ENCODE measurements around the gene ERGIC3. TPM values are rescaled to one million over a fixed set of nuclear protein-coding genes. Genes with fewer than 3 reads are reported as not detected.

Gene ERGIC3
- total RNA-seq (2022; extraction: Qiagen RNA extraction): 218 to 245 TPM (median 235 TPM) in 5 replicates

GRCh38 chr20:35541783-35542662 is at the start of gene ERGIC3:
Gene ERGIC3 (plus strand): TSS chr20:35542078. CDS start chr20:35542098, 20 bp downstream.

GRCh38 chr20:35529552-35529951 is 12.3 kb upstream of the ERGIC3 start, which contains the start of gene C20orf173:
Gene C20orf173 (minus strand): TSS chr20:35529652. CDS start chr20:35529373, 279 bp downstream.

Other genes with a start within 250 kb of the ERGIC3 start
- 0.05 to 0.12 TPM (median 0.07 TPM) in 5 replicates for gene FAM83C, start 249.7 kb upstream of the ERGIC3 start, total RNA-seq (2022; extraction: Qiagen RNA extraction)
- 28.6 to 34.3 TPM (median 30.3 TPM) in 5 replicates for gene UQCC1, start 130.1 kb upstream of the ERGIC3 start, total RNA-seq (2022; extraction: Qiagen RNA extraction)
- gene GDF5, start 103.8 kb upstream of the ERGIC3 start, total RNA-seq (2022; extraction: Qiagen RNA extraction): not detected in 5 replicates
- 18.4 to 31.4 TPM (median 27.1 TPM) in 5 replicates for gene CEP250, start 86.5 kb upstream of the ERGIC3 start, total RNA-seq (2022; extraction: Qiagen RNA extraction)
- not detected in 5 replicates for gene C20orf173, start 12.4 kb upstream of the ERGIC3 start, total RNA-seq (2022; extraction: Qiagen RNA extraction)
- gene SPAG4, start 73.8 kb downstream of the ERGIC3 start, total RNA-seq (2022; extraction: Qiagen RNA extraction): 3.1 to 5.9 TPM (median 4.8 TPM) in 5 replicates
- 172 to 223 TPM (median 215 TPM) in 5 replicates for gene CPNE1, start 122.8 kb downstream of the ERGIC3 start, total RNA-seq (2022; extraction: Qiagen RNA extraction)
- 75.1 to 94.8 TPM (median 79.3 TPM) in 5 replicates for gene RBM12, start 122.8 kb downstream of the ERGIC3 start, total RNA-seq (2022; extraction: Qiagen RNA extraction)
- gene NFS1, start 157.3 kb downstream of the ERGIC3 start, total RNA-seq (2022; extraction: Qiagen RNA extraction): 29.9 to 42.8 TPM (median 37.1 TPM) in 5 replicates
- gene ROMO1, start 157.3 kb downstream of the ERGIC3 start, total RNA-seq (2022; extraction: Qiagen RNA extraction): 343 to 392 TPM (median 375 TPM) in 5 replicates
- gene RBM39, start 200.2 kb downstream of the ERGIC3 start, total RNA-seq (2022; extraction: Qiagen RNA extraction): 181 to 218 TPM (median 200 TPM) in 5 replicates
- gene PHF20, start 229.9 kb downstream of the ERGIC3 start, total RNA-seq (2022; extraction: Qiagen RNA extraction): 28.1 to 39.5 TPM (median 36.5 TPM) in 5 replicates